ENCODE data around the gene C2CD4A. TPM values are rescaled to one million over a fixed set of nuclear protein-coding genes. Genes with fewer than 3 reads are reported as not detected.
"Not testable (repeated sequence)": the region's sequence is repeated elsewhere in the genome, so short reads cannot be mapped to it uniquely, and the experiment has no call there.

The C2CD4A gene
- total RNA-seq, 1 experiment from 2014 or later = not detected

- 0 out of 2 replicates have a peak, but pooled peaks cover 4% of the 10 kb centered on the region for H3K9me2 ChIP-seq (replicated peaks; ENCODE audit: insufficient read depth, low read length)
- H3K4me3 ChIP-seq (ENCODE audit: low read length) = 0 out of 2 replicates have a peak overlapping the region, but pooled peaks have one; percentile 11
- H3K9ac ChIP-seq (ENCODE audit: low read length) = no peak overlapping the region
- H3K4me1 ChIP-seq (ENCODE audit: low read length) = peaks cover 20% of the 10 kb centered on the region
- no peaks in the 10 kb centered on the region for H3K9me3 ChIP-seq (ENCODE audit: low read length)
- H3K4me2 ChIP-seq (ENCODE audit: low read depth, low read length, poor library complexity, severe bottlenecking) = peak overlapping the region; percentile 28
- H4K20me1 ChIP-seq (ENCODE audit: insufficient read depth, low read depth, low read length) = 0 out of 2 replicates have a peak, but pooled peaks cover 2% of the 10 kb centered on the region
- peaks cover 32% of the 10 kb centered on the region for H3K36me3 ChIP-seq (ENCODE audit: insufficient read depth, low read length)
- no peak for DNase-seq
- H3K79me2 ChIP-seq (ENCODE audit: low read length) = peaks cover 79% of the 10 kb centered on the region
- H2AFZ ChIP-seq (ENCODE audit: low read length) = no peak overlapping the region
- peak overlapping the region; percentile 29; the same call in 1 of the 2 replicates for H3K27ac ChIP-seq (ENCODE audit: low read length)
- H3K27me3 ChIP-seq (ENCODE audit: low read length) = no peaks in the 10 kb centered on the region
Measured at GRCh38 chr15:62046078-62046743, 20.6 kb upstream of the C2CD4A start.

- peak; percentile 57 for DNase-seq
- H4K20me1 ChIP-seq (ENCODE audit: insufficient read depth, low read depth, low read length) = 0 out of 2 replicates have a peak, but pooled peaks cover 5% of the 10 kb centered on the region
- peaks cover 25% of the 10 kb centered on the region for H3K36me3 ChIP-seq (ENCODE audit: insufficient read depth, low read length)
- H2AFZ ChIP-seq (ENCODE audit: low read length) = no peak overlapping the region
- peak overlapping the region; percentile 13; the same call in 1 of the 2 replicates for H3K27ac ChIP-seq (ENCODE audit: low read length)
- peaks cover 80% of the 10 kb centered on the region for H3K79me2 ChIP-seq (ENCODE audit: low read length)
- no peaks in the 10 kb centered on the region for H3K9me3 ChIP-seq (ENCODE audit: low read length)
- H3K4me2 ChIP-seq (ENCODE audit: low read depth, low read length, poor library complexity, severe bottlenecking) = peak overlapping the region; percentile 28
- H3K9me2 ChIP-seq (replicated peaks; ENCODE audit: insufficient read depth, low read length) = 0 out of 2 replicates have a peak, but pooled peaks cover 4% of the 10 kb centered on the region
- H3K27me3 ChIP-seq (ENCODE audit: low read length) = no peaks in the 10 kb centered on the region
- no peak overlapping the region for H3K9ac ChIP-seq (ENCODE audit: low read length)
- peaks cover 20% of the 10 kb centered on the region for H3K4me1 ChIP-seq (ENCODE audit: low read length)
- H3K4me3 ChIP-seq (ENCODE audit: low read length) = no peak overlapping the region
Measured at GRCh38 chr15:62047282-62047827, 19.4 kb upstream of the C2CD4A start.

GRCh38 chr15:62048254-62048653 lies 18.5 kb upstream of the C2CD4A start:
- not testable (repeated sequence) for H3K27ac ChIP-seq (ENCODE audit: low read length); H3K27me3 ChIP-seq (ENCODE audit: low read length); H3K9ac ChIP-seq (ENCODE audit: low read length); H2AFZ ChIP-seq (ENCODE audit: low read length); DNase-seq; H3K9me3 ChIP-seq (ENCODE audit: low read length); H3K4me2 ChIP-seq (ENCODE audit: low read depth, low read length, poor library complexity, severe bottlenecking); H3K4me3 ChIP-seq (ENCODE audit: low read length); H3K9me2 ChIP-seq (replicated peaks; ENCODE audit: insufficient read depth, low read length); H4K20me1 ChIP-seq (ENCODE audit: insufficient read depth, low read depth, low read length)
- Histone ChIP-seq H3K79me2 (ENCODE audit: low read length) (peaks cover 81% of the 10 kb centered on the region), H3K4me1 (ENCODE audit: low read length) (peaks cover 26% of the 10 kb centered on the region), H3K36me3 (ENCODE audit: insufficient read depth, low read length) (peaks cover 23% of the 10 kb centered on the region)

GRCh38 chr15:62050115-62050514 lies 16.7 kb upstream of the C2CD4A start:
- H3K4me3 ChIP-seq (ENCODE audit: low read length) = no peak overlapping the region
- no peak overlapping the region for H3K4me2 ChIP-seq (ENCODE audit: low read depth, low read length, poor library complexity, severe bottlenecking)
- no peak for DNase-seq
- peaks cover 81% of the 10 kb centered on the region for H3K79me2 ChIP-seq (ENCODE audit: low read length)
- no peaks in the 10 kb centered on the region for H3K9me3 ChIP-seq (ENCODE audit: low read length)
- no peaks in the 10 kb centered on the region for H3K27me3 ChIP-seq (ENCODE audit: low read length)
- H3K27ac ChIP-seq (ENCODE audit: low read length) = no peak overlapping the region
- H2AFZ ChIP-seq (ENCODE audit: low read length) = no peak overlapping the region
- 0 out of 2 replicates have a peak, but pooled peaks cover 5% of the 10 kb centered on the region for H4K20me1 ChIP-seq (ENCODE audit: insufficient read depth, low read depth, low read length)
- H3K4me1 ChIP-seq (ENCODE audit: low read length) = peaks cover 41% of the 10 kb centered on the region
- 0 out of 2 replicates have a peak, but pooled peaks cover 4% of the 10 kb centered on the region for H3K9me2 ChIP-seq (replicated peaks; ENCODE audit: insufficient read depth, low read length)
- no peak overlapping the region for H3K9ac ChIP-seq (ENCODE audit: low read length)
- H3K36me3 ChIP-seq (ENCODE audit: insufficient read depth, low read length) = peaks cover 13% of the 10 kb centered on the region

GRCh38 chr15:62051166-62051565 lies 15.6 kb upstream of the C2CD4A start:
- Histone ChIP-seq H3K4me3 (ENCODE audit: low read length) (no peak overlapping the region), H3K9me3 (ENCODE audit: low read length) (no peaks in the 10 kb centered on the region), H4K20me1 (ENCODE audit: insufficient read depth, low read depth, low read length) (peaks cover 10% of the 10 kb centered on the region; the same call in 1 of the 2 replicates), H3K27me3 (ENCODE audit: low read length) (no peaks in the 10 kb centered on the region), H3K36me3 (ENCODE audit: insufficient read depth, low read length) (peaks cover 10% of the 10 kb centered on the region), H3K9me2 (replicated peaks; ENCODE audit: insufficient read depth, low read length) (no peaks in the 10 kb centered on the region), H3K4me1 (ENCODE audit: low read length) (peaks cover 37% of the 10 kb centered on the region), H3K79me2 (ENCODE audit: low read length) (peaks cover 81% of the 10 kb centered on the region), H2AFZ (ENCODE audit: low read length) (no peak overlapping the region), H3K4me2 (ENCODE audit: low read depth, low read length, poor library complexity, severe bottlenecking) (no peak overlapping the region), H3K9ac (ENCODE audit: low read length) (no peak overlapping the region), H3K27ac (ENCODE audit: low read length) (no peak overlapping the region)
- DNase-seq = no peak

GRCh38 chr15:62052713-62053112 lies 14.1 kb upstream of the C2CD4A start:
- Histone ChIP-seq H3K9ac (ENCODE audit: low read length) (no peak overlapping the region), H3K27ac (ENCODE audit: low read length) (no peak overlapping the region), H3K4me3 (ENCODE audit: low read length) (no peak overlapping the region), H3K4me2 (ENCODE audit: low read depth, low read length, poor library complexity, severe bottlenecking) (no peak overlapping the region), H3K9me3 (ENCODE audit: low read length) (no peaks in the 10 kb centered on the region), H3K79me2 (ENCODE audit: low read length) (peaks cover 81% of the 10 kb centered on the region), H3K9me2 (replicated peaks; ENCODE audit: insufficient read depth, low read length) (no peaks in the 10 kb centered on the region), H2AFZ (ENCODE audit: low read length) (no peak overlapping the region), H4K20me1 (ENCODE audit: insufficient read depth, low read depth, low read length) (peaks cover 10% of the 10 kb centered on the region; the same call in 1 of the 2 replicates), H3K4me1 (ENCODE audit: low read length) (peaks cover 30% of the 10 kb centered on the region), H3K36me3 (ENCODE audit: insufficient read depth, low read length) (peaks cover 18% of the 10 kb centered on the region), H3K27me3 (ENCODE audit: low read length) (no peaks in the 10 kb centered on the region)
- DNase-seq = no peak

GRCh38 chr15:62053439-62054085 lies 13.2 kb upstream of the C2CD4A start:
- H3K4me2 ChIP-seq (ENCODE audit: low read depth, low read length, poor library complexity, severe bottlenecking) = no peak overlapping the region
- H3K36me3 ChIP-seq (ENCODE audit: insufficient read depth, low read length) = peaks cover 22% of the 10 kb centered on the region
- H3K79me2 ChIP-seq (ENCODE audit: low read length) = peaks cover 88% of the 10 kb centered on the region
- H3K9me2 ChIP-seq (replicated peaks; ENCODE audit: insufficient read depth, low read length) = no peaks in the 10 kb centered on the region
- DNase-seq = no peak
- no peak overlapping the region for H3K9ac ChIP-seq (ENCODE audit: low read length)
- H3K27ac ChIP-seq (ENCODE audit: low read length) = no peak overlapping the region
- peaks cover 36% of the 10 kb centered on the region for H3K4me1 ChIP-seq (ENCODE audit: low read length)
- H2AFZ ChIP-seq (ENCODE audit: low read length) = no peak overlapping the region
- no peaks in the 10 kb centered on the region for H3K9me3 ChIP-seq (ENCODE audit: low read length)
- peaks cover 10% of the 10 kb centered on the region; the same call in 1 of the 2 replicates for H4K20me1 ChIP-seq (ENCODE audit: insufficient read depth, low read depth, low read length)
- no peak overlapping the region for H3K4me3 ChIP-seq (ENCODE audit: low read length)
- no peaks in the 10 kb centered on the region for H3K27me3 ChIP-seq (ENCODE audit: low read length)

- Histone ChIP-seq H3K27ac (ENCODE audit: low read length) (no peak overlapping the region), H3K4me3 (ENCODE audit: low read length) (no peak overlapping the region), H4K20me1 (ENCODE audit: insufficient read depth, low read depth, low read length) (peaks cover 10% of the 10 kb centered on the region; the same call in 1 of the 2 replicates), H3K36me3 (ENCODE audit: insufficient read depth, low read length) (peaks cover 22% of the 10 kb centered on the region), H3K4me2 (ENCODE audit: low read depth, low read length, poor library complexity, severe bottlenecking) (no peak overlapping the region), H3K4me1 (ENCODE audit: low read length) (peaks cover 38% of the 10 kb centered on the region), H2AFZ (ENCODE audit: low read length) (no peak overlapping the region), H3K9ac (ENCODE audit: low read length) (no peak overlapping the region), H3K27me3 (ENCODE audit: low read length) (no peaks in the 10 kb centered on the region), H3K9me2 (replicated peaks; ENCODE audit: insufficient read depth, low read length) (no peaks in the 10 kb centered on the region), H3K9me3 (ENCODE audit: low read length) (no peaks in the 10 kb centered on the region), H3K79me2 (ENCODE audit: low read length) (peaks cover 100% of the 10 kb centered on the region)
- no peak for DNase-seq
Measured at GRCh38 chr15:62054979-62055378, 11.8 kb upstream of the C2CD4A start.

Measured in Karpas-422 (cell line).